Left renal cortex interstitium (tissue), 4 donors: Measurements from ENCODE around the gene SCOC. TPM values are rescaled to one million over a fixed set of nuclear protein-coding genes. Genes with fewer than 3 reads are reported as not detected.
A peak's percentile ranks its signal among the peaks of the same experiment; 100 is the strongest.
"Not testable (repeated sequence)": the region's sequence is repeated elsewhere in the genome, so short reads cannot be mapped to it uniquely, and the experiment has no call there.

Source experiments
- DNase-seq, 4 donors: peaks; one replicate each; pipeline ENCODE4 v3.0.0-alpha.2; 2013; ENCODE audit warnings: low read depth in 4 of 4, low spot score in 2 of 4, missing footprints in 1 of 4
- polyA plus RNA-seq, 4 donors: library from polyadenylated mRNA; unstranded; fragments of 120-200 nt; gene quantifications; one replicate each; pipeline ENCODE4 v1.2.1, GENCODE V29; 2013; ENCODE audit not compliant: insufficient read length in 4 of 4

Gene SCOC
- polyA plus RNA-seq, 4 donors, result 114 to 164 (median 148) TPM

DNA sequence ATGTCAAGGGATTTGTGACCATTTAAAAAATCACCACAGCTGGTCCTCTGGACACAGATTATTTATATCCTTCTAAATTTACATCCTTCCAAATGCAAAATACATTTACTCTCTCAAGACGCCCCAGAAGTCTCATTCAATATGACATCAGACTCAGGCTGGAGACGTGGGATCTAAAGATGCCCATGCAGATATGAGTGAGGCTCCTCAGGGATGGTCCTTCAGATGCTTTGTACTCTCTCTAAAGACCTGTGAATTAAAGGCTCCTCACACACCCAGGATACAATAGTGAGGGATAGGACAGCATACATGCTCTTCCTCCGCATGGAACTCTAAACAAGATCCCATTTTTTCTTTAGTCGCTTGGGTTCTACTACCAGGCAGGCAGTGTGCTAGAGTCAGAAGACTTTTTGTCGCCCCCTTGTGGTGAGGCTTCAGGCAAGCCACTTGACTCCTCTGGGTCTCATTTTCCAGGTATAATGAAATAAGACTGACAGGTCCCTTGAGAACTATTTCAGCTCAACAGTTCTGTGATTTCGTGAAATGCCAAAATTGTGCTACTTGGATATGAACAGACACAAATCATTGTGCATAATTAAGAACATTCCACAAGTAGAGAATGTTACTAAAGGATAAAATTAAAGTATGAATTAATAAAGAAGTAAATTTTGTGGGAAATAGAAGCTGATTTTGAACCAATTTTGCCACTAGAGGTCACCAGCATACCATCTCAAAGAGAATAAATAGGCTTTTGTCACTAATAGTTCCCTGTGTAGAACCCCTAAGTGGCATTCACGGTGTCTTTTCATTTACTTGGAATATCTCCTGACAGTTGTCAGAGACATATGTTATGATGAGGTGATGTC lies 13.7 kb upstream of the SCOC start:
- no peak for DNase-seq

DNA sequence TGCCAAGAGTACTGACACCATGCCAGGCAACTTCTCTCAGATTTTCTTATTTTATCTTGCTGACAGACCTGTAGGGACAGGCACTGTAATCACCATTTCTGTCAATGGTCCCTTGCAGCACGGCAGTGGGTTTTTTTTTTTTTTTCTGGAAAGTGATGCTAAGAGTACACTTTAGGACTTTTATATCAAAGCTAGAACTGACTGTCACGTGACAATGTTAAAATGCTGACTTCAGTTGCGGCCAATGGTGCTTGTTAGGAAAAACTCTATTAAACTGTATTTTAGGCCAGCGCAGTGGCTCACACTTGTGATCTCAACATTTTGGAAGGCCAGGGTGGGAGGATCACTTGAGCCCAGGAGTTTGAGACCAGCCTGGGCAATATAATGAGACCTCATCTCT lies 12.3 kb upstream of the SCOC start:
- no peak for DNase-seq

DNA sequence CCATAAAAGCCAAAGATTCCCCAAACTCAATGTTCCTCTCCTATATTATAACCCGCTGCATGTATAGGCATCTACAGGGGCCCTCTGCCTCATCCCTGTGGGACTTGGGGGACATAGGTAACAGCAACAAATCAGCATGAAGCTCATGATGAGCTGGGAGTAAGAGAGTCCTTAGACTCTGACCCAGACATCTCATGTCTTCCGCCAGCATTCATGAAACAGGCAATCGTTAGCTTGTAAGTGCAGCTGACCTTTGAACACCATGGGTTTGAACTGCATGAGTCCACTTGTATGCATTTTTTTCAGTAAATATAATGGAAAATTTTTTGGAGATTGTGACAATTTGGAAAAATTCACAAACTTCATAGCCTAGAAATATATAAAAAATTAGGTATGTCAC lies 10.4 kb upstream of the SCOC start:
- no peak for DNase-seq

DNA sequence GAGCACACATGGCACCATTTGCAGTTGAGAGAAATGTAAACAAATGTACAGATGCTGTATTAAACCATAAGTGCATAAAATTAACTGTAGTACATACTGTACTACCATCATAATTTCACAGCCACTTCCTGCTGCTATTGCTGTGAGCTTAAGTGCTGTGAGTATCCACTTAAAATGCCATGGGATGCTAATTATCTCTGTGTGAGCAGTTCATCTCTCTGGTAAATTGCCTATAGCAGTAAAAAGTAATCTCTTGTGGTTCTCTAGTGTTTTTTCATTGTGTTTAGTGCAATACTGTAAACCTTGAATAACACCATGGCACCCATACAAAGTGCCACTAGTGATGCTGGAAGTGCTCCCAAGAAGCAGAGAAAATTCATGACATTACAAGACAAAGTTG lies 9.9 kb upstream of the SCOC start:
- no peak for DNase-seq

DNA sequence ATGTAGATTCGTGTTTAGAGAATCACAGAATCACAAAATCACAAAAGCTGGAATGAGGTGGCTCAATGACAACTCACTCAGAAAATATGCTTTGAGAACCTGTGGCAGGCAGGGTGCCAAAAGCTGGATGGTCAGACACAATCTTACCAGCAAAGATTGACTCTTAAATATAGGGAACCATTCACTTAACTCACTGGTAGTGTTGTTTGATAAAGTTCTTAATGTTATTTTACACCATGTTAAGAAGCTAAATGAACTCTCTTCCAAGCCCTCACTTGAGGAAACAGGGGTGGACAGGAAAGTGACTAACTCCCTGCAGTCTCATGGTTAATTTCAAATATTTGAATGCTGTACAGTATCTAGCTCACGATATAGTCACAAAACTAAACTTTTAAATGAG lies 5.7 kb upstream of the SCOC start:
- no peak for DNase-seq

DNA sequence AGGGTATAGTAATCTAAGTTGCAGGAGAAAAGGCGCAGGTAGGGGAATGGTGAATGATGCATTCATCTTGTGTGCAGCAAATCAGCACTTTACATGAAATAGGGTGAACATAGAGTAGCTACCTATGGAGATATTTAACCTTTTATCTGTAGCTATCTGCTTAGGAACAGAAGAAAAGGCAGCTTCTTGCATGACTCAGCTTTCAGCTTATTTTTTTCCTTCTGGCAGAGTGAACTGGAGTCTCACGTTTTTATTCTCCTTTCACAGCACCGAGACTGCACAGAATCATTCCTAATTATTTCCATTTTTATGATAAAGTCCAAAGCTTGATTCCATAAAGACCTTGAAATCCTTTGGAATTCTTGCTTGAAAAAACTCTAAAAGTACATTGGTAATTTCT lies 4.8 kb upstream of the SCOC start:
- no peak for DNase-seq

DNA sequence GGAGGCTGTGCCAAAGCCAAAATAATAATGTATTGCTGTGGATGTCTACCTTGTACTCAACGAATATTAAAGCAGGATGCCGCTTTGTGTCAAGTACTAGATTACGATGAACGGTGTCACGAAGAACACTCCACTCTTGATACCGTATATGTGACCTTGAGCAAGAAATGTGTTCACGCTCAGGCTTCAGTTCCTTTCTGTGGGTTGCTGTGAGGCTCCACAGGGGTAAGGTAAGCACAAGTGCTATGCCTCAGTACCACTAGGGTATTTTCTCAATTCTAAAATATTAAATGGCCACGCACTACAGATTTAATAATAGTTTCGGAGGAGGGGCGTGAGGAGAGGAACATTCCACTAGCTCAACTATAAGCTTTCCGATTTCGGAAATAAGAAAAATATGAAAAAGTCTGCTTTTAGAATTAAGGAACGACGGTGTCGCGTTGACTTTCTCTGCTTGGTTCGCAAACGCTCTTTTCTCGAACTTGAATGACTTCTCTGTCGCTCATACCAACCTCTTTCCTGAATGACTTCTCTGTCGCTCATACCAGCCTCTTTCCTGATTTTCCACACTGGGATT lies 607 bp upstream of the SCOC start:
- DNase-seq, result no peak

DNA sequence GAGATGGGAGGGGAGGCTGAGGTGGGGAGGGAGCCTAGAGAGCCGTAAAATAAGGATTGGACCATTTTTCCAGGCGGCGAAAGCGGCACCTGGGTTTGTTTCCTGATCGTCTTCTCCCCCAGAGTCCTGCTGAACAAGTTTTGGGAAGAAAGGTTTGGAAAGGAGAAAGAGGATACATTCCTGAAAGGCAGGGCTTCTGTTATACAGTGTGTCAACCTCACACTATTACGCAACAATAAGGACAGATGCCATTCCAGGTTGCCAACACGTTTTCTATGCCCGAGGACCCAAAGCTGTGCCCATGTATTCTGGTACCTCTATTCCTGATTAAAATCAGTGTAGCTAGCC lies 658 bp downstream of the SCOC start:
- no peak for DNase-seq

DNA sequence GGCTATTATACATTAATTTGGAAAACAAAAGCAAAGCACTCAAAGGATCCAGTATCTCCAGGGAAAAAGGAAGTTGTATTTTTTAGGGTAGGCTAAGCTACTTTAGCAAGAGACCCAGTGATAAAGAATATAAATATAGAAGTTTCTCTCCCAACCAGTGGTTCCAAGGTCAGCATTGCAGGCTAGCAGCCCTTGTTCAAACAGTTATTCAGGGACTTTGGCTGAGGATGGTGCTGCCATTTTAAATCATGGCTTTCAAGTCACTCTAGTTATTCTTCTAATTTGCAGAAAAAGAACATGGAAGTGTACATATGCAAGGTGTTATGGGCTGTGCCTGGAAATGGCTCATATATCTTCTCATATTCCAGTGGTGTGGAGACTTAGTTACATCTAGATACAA lies 9.3 kb downstream of the SCOC start:
- DNase-seq, result no peak

DNA sequence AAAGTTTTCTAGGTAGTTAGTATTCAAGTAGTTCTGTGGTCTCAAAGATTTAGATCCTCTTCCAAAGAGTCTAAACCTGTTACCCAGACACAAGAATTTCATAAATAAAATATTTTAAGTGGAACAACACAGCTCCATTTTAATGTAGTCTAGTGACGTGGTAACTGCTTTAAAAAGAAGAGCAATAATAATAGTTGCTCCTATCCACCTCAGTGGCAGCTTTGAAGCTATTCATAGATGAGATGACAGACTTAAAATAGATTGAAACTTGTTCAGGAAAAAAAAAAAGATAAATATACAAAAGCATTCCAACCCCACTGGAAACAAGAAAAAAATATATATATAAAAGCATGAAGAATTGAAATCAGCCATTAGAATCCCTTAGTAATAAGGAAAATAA lies 14.6 kb downstream of the SCOC start:
- DNase-seq, result no peak

DNA sequence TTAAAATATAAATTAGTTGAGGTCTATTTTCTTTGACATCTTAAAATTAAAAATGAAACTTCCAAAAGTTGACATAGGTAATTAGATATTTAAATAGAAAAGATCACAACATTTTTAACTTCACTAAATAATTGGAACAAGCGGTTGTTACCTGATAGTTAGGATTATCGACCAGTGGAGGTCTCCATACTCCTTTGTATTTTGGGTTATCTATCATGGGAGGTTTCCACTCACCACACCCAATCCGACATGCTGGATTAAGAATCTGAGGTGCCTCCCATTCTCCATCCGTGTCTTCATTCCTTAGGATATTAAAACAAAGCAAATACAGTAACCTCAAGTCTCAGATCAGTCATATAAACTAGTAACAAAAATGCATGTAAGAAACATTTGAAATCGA lies 22.2 kb downstream of the SCOC start:
- DNase-seq, result no peak

DNA sequence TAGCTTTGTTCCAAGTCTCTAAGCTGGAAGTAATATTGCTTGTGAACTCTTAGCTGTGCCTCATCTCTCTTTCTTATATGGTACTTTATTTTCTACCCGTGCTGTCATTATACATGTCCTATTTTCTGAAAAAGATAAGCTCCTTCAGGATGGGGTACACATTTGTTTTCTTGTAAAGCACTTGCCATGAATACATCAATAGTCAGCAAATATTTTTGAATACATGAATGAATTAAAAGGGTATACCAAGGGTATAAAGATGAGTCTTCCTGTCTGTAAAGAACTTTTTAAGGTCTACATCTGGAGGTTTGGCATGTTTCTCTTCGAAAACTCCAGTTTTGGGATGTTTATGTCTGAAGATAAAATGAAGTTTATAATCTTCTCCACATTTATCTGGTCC lies 26.7 kb downstream of the SCOC start:
- no peak for DNase-seq

DNA sequence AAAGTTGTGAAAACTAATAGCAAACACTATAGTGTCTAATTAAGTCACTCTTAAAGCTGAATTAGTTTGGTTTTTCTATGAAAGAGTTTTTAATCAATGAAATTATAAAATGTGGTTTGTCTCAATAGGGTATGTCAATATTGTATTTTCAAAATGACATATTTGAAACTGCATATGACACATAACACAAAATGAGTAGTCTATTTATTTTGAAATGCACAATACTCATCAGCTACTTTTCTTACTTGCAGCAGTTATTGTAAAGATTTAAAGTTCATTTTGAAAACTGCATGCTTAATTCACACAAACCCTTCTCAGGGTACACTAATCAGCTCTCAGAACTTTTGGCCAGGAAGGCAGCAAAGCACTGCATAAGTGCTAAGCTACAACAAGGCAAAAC lies 32.8 kb downstream of the SCOC start:
- no peak for DNase-seq

DNA sequence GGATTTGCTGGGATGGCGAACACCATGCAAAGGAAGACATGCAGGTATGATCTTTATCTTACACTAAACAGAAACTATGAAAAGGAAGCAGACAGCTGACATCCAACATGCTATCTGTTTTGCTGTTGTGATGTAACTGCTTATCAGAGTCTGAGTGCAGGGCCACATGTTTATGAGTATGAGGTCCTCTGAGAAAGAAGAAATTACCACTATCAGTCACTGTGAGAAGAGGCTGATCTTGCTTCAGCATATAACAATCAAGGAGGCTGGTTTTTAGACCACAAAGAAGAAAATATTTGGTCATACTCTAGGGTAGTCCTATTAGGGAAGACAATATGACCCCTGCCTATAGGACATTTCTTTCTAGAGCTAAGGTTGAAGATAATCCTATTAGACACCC lies 35.5 kb downstream of the SCOC start:
- DNase-seq, result no peak

DNA sequence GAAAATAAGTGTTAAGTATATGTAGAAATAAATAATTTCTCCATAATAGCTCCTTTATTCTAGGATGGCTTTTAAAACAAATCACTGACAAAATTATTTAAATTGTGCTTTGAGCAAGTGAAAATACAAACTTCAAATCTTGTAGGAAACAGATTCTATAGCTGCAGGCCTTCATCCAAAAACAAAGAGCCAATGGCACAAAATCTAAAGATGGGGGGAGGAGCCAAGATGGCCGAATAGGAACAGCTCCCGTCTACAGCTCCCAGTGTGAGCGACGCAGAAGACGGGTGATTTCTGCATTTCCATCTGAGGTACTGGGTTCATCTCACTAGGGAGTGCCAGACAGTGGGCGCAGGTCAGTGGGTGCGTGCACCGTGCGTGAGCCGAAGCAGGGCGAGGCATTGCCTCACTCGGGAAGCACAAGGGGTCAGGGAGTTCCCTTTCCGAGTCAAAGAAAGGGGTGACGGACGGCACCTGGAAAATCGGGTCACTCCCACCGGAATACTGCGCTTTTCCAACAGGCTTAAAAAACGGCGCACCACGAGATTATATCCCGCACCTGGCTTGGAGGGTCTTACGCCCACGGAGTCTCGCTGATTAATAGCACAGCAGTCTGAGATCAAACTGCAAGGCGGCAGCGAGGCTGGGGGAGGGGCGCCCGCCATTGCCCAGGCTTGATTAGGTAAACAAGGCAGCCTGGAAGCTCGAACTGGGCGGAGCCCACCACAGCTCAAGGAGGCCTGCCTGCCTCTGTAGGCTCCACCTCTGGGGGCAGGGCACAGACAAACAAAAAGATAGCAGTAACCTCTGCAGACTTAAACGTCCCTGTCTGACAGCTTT lies 39.9 kb downstream of the SCOC start:
- DNase-seq, result not testable (repeated sequence)

DNA sequence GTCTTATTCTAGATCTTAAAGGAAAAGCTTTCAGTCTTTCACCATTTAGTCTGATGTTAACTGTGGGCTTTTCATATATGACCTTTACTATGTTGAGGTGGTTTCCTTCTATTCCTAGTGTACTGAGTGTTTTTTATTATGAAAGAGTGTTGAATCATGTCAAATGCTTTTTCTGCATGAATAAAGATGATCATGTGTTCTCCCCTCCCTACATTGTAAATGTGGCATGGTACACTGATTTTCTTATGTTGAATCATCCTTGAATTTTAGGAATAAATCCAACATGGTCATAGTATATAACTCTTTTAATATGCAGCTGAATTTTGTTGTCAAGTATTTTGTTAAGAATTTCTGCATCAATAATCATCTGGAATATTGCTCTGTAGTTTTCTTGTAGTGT lies 49.7 kb downstream of the SCOC start:
- DNase-seq, result no peak

DNA sequence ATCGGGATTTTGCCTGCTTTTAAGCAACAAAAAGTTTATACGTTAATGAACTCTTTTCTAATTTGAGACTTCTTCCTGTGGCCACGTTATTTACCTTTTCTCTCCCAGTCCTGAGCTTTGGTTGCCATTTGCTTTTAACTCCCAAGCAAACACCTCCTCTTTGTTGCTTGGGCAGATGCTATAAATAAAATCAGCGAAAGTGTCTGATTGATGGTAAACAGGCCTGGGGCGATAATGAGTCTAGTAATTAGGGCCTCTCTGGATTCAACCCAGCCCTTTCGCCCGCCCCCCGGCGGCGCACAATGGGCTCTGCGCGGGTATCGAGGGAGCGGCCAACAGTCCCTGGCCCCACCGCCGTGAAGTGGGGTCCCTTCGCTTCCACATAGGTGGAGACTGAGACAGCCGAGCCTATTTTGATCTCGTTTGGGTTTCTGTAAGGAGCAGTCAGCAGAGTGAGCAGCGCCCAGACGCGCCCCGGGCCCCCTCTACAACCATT lies 53.2 kb downstream of the SCOC start:
- DNase-seq, result peak; percentile 10 to 23 (median 18)

DNA sequence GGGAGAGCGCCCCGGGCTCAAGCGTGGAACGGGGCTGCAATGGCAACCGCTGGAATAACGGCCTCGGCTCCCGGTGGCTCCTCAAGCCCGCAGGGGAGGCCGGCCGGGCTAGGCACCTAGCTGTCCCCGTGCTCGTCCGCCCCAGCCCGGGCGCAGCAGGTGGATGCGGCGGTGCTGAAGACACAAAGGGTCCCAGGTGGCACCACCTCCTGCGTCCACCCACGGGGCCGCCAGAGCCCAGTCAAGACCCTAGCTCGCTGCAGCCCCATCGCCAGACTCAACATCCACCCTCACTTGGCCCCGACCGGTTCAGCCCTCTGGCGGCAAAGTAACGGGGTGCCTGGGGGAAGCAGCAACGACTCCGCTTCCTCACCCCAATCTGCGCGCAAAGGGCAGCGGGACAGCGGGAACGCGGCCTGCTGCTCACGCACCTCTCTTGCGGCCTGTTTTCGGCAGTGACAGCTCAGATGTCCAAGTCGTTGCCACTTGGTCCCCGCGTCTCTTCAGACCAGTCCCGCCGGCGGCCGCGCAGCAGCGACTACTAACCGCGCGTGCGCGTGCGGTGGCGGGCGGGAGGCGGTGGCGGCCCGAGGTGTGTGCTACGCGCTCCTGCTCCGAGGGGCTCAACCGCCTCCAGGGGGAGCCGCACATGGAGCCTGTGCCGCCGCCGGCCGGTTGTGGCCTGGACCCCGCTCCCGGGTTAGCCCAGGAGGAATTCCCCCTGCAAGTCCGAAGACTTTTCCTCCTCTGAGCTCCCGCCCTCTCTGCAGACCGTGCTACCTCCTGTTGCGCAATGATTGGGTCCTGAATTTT lies 53.9 kb downstream of the SCOC start, which contains the start of gene CLGN:
CLGN (minus strand) TSS at position 543 of the 813 bp plus-strand sequence. CDS start 14,570 bp downstream, outside the sequence.
- peak; percentile 62 to 74 (median 68) for DNase-seq

DNA sequence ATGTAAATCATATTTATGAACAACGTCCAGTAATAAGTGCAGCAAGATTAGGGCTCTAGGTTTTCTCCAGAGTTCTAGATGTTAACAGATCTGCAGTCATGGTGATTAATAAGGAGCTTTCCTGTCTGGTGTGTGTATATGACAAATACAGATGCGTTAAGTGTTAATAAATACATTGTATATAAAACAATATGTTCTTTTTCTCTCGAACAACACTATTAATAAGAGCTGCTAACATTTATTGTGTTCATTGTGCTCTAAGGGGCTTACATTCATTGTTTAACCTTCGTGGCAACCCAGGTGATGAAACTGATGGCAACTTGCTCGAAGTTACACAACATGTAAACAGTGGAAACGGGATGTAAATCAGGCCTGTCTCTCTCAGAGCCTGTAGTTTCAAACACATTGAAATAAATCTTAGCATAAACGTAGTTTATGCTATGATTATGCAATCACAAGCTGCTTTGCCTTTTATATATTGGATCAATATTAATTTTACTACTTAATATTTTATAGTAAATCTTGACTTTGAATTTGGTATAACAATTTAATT lies 54.5 kb downstream of the SCOC start:
- DNase-seq, result no peak
